Heart left ventricle (tissue), 13 donors: ENCODE results near the gene SLC43A3.

Source experiments
- CTCF ChIP-seq, 12 donors: fragments of 200-600 bp; sonication (generic) in 4 of 12; IDR thresholded peaks; one replicate each; pipeline versions ENCODE4 v1.5.0 to v1.8.0; 2018 to 2022; ENCODE audit warnings: antibody characterized with exemption in 12 of 12, mild to moderate bottlenecking in 5 of 12
- POLR2A ChIP-seq, 2 donors: fragments of 450-650 bp; IDR thresholded peaks; one replicate each; pipeline ENCODE4 v1.6.1; 2017; ENCODE audit warnings: antibody characterized with exemption in 2 of 2, mild to moderate bottlenecking in 2 of 2, moderate library complexity in 2 of 2
- donor health status: ischemic (EF 13 %, LVEDD 7.1; RV severe dilation, severe dysfunction).
- donor health status: DM: no; HTN: yes; CAD: no.
- donor health status: DM: no; HTN: no; CAD: no.
- donor health status: ischemic (EF 25% LVEDD 6.9; RV normal size, moderate dysfunction).
- donor health status: ischemic (EF 25% LVEDD 5.7; RV mildly dilated, moderate dysfunction).
- donor health status: ischemic (EF 35%, LVEDD 5.7; RV mildly dilated, moderate dysfunction).
- donor health status: nonischemic (EF 11% LVEDD 7.7; RV severe dilation, severe dysfunction).
- donor health status: DM: yes; HTN: yes; CAD: no.
- donor health status: PGD.
- donor health status: ischemic (EF 29% LVEDD 5.4; RV normal size, mild dysfunction).
- donor health status: nonischemic (EF 23%, LVEDD 6.1; RV moderate dilation, normal function).

DNA sequence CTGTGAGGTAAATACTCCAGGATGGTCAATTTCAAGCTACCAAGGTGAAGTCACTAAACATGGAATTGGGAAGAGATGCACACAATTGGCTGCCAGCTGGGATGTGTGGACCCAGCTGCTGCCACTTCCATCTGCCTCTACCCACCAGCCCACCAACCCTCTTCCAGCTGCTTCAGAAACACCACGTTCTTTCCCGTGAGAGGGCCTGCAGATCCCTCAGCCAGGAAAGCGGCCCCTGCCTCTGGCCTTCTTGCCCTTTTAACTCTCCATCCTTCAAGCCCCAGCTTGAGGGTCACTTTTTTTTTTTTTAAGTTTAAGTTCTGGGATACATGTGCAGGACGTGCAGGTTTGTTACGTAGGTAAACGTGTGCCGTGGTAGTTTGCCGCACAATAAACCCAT, 65.9 kb downstream of the SLC43A3 start:
- no peak for TF ChIP-seq POLR2A (IDR thresholded peaks at IDR 0.05)
- no peak for TF ChIP-seq CTCF (IDR thresholded peaks at IDR 0.05)
